GM12865 (cell line): ENCODE results near the gene NRL.
A peak's percentile ranks its signal among the peaks of the same experiment; 100 is the strongest.

Experiments
- DNase-seq: peaks from one replicate; pipeline ENCODE4 v3.0.0; 2010; ENCODE audit warnings: low read depth
- H3K4me3 ChIP-seq: 2 replicates; pipeline ENCODE4 v1.5.1; 2011; ENCODE audit warnings: mild to moderate bottlenecking, low read depth, low read length, control low read depth
- CTCF ChIP-seq: IDR thresholded peaks from 2 replicates; pipeline ENCODE4 v1.5.1; 2011; ENCODE audit warnings: low read length, control low read depth, low read depth, inconsistent platforms; ENCODE audit not compliant: insufficient read depth; ENCODE audit errors: missing control alignments

The NRL gene

GRCh38 chr14:24131549-24131966 lies 16.8 kb upstream of the NRL start:
- no peak for DNase-seq
- TF ChIP-seq CTCF, result no peak
- H3K4me3 ChIP-seq, result no peak overlapping the region

GRCh38 chr14:24130717-24131548 lies 16.2 kb upstream of the NRL start:
- no peak for TF ChIP-seq CTCF
- no peak for DNase-seq
- no peak overlapping the region for H3K4me3 ChIP-seq

GRCh38 chr14:24130380-24130716 lies 15.6 kb upstream of the NRL start, which contains the start of gene FITM1:
Gene FITM1 (plus strand): TSS chr14:24130659. CDS start chr14:24131564, 905 bp downstream.
- no peak for DNase-seq
- no peak for TF ChIP-seq CTCF
- H3K4me3 ChIP-seq, result no peak within 1 kb of the TSS

GRCh38 chr14:24129410-24129998 lies 14.8 kb upstream of the NRL start:
- no peak for TF ChIP-seq CTCF
- DNase-seq, result no peak
- no peak overlapping the region for H3K4me3 ChIP-seq

GRCh38 chr14:24127673-24128072 lies 12.9 kb upstream of the NRL start:
- no peak for TF ChIP-seq CTCF
- no peak overlapping the region for H3K4me3 ChIP-seq
- peak; percentile 35 for DNase-seq

GRCh38 chr14:24126939-24127338 lies 12.2 kb upstream of the NRL start:
- TF ChIP-seq CTCF, result no peak
- H3K4me3 ChIP-seq, result no peak overlapping the region
- no peak for DNase-seq
